Transverse colon (tissue), 4 donors: ENCODE results near the gene CRISPLD2.

Experiments
- EP300 ChIP-seq: sonication (generic); formaldehyde crosslinking; IDR thresholded peaks from one replicate; pipeline ENCODE4 v1.6.1; 2017; ENCODE audit warnings: antibody characterized with exemption, low read depth
- POLR2A ChIP-seq: fragments of 450-650 bp; IDR thresholded peaks from one replicate; pipeline ENCODE4 v1.6.1; 2016; ENCODE audit warnings: antibody characterized with exemption, mild to moderate bottlenecking, moderate library complexity
- POLR2AphosphoS5 ChIP-seq, 3 donors: sonication (generic); formaldehyde crosslinking; IDR thresholded peaks; one replicate each; pipeline ENCODE4 v1.6.1; 2016; ENCODE audit warnings: antibody characterized with exemption in 3 of 3
- TF ChIP-seq, protein P1 (sequence below), 5 experiments: fragments of 200-600 bp in 3 of 5; fragments of 450-650 bp in 2 of 5; sonication (generic) in 3 of 5; IDR thresholded peaks; 1 replicate in 2 of 5; 2 replicates in 3 of 5; pipeline ENCODE4 v1.5.1; 2016 to 2017; ENCODE audit warnings: antibody characterized with exemption in 5 of 5, inconsistent platforms in 3 of 5, mild to moderate bottlenecking in 2 of 5, moderate library complexity in 1 of 5

DNA sequence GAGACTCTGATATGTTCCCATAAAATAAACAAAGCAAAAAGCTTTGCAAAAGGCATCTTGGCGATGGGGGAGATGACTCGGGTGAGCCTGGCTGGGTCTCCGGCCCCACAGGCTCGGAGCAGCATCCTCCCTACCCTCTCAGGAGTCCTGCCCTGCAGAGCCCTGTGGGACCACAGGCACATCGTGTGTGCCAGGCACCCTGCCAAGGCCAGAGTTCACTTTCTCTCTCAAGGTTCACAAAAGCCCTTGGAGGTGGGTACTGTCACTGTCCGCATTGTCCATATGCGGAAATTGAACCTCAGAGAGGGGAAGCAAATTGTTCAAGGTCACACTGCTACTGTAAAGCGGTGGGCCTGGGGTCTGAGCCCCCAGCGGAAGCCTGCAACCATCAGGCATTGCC lies 48.5 kb downstream of the CRISPLD2 start:
- TF ChIP-seq, protein P1, sequence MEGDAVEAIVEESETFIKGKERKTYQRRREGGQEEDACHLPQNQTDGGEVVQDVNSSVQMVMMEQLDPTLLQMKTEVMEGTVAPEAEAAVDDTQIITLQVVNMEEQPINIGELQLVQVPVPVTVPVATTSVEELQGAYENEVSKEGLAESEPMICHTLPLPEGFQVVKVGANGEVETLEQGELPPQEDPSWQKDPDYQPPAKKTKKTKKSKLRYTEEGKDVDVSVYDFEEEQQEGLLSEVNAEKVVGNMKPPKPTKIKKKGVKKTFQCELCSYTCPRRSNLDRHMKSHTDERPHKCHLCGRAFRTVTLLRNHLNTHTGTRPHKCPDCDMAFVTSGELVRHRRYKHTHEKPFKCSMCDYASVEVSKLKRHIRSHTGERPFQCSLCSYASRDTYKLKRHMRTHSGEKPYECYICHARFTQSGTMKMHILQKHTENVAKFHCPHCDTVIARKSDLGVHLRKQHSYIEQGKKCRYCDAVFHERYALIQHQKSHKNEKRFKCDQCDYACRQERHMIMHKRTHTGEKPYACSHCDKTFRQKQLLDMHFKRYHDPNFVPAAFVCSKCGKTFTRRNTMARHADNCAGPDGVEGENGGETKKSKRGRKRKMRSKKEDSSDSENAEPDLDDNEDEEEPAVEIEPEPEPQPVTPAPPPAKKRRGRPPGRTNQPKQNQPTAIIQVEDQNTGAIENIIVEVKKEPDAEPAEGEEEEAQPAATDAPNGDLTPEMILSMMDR (IDR thresholded peaks at IDR 0.05), result no peak
- TF ChIP-seq POLR2A (no peak), EP300 (no peak), POLR2AphosphoS5 (IDR thresholded peaks at IDR 0.05) (peak in 1 of 3 donors; percentile 13)
